Endodermal cell (in vitro differentiated cells): Measurements from ENCODE around the gene HSD11B2. TPM values are rescaled to one million over a fixed set of nuclear protein-coding genes. Genes with fewer than 3 reads are reported as not detected.
A peak's percentile ranks its signal among the peaks of the same experiment; 100 is the strongest.

ENCODE experiments used
- DNase-seq: peaks from one replicate; pipeline ENCODE4 v3.0.0-alpha.2; 2017
- H3K27ac ChIP-seq: 2 replicates; pipeline ENCODE4 v1.5.1; 2013; ENCODE audit warnings: mild to moderate bottlenecking, low read depth, low read length, moderate library complexity
- H3K27me3 ChIP-seq: 2 replicates; pipeline ENCODE4 v1.6.1; 2013; ENCODE audit warnings: mild to moderate bottlenecking, low read length, moderate library complexity; ENCODE audit not compliant: insufficient read depth, control insufficient read depth, poor library complexity, severe bottlenecking
- H3K36me3 ChIP-seq: 2 replicates; pipeline ENCODE4 v1.7.0; 2013; ENCODE audit warnings: mild to moderate bottlenecking, low read length, moderate library complexity; ENCODE audit not compliant: control insufficient read depth, insufficient read depth
- H3K4me1 ChIP-seq: one replicate; pipeline ENCODE4 v1.7.0; 2013; ENCODE audit warnings: low read length; ENCODE audit not compliant: control insufficient read depth, insufficient read depth
- H3K4me3 ChIP-seq: 2 replicates; pipeline ENCODE4 v1.5.1; 2013; ENCODE audit warnings: mild to moderate bottlenecking, low read length, moderate library complexity
- H3K9ac ChIP-seq: 2 replicates; pipeline ENCODE4 v1.6.1; 2013; ENCODE audit warnings: mild to moderate bottlenecking, low read length, moderate library complexity; ENCODE audit not compliant: poor library complexity, severe bottlenecking; ENCODE audit errors: extremely low read depth
- H3K9me3 ChIP-seq: 2 replicates; pipeline ENCODE4 v1.6.1; 2013; ENCODE audit warnings: mild to moderate bottlenecking, low read length, moderate library complexity; ENCODE audit not compliant: control insufficient read depth
- H3K27ac Mint-ChIP-seq: 2 replicates; pipeline ENCODE4 v1.8.0; 2020; ENCODE audit warnings: mixed read lengths
- H3K27me3 Mint-ChIP-seq: 2 replicates; pipeline ENCODE4 v1.8.0; 2021; ENCODE audit warnings: mild to moderate bottlenecking, mixed read lengths; ENCODE audit not compliant: insufficient read depth
- H3K36me3 Mint-ChIP-seq: 2 replicates; pipeline ENCODE4 v1.8.0; 2020; ENCODE audit warnings: low read depth, mixed read lengths
- H3K4me1 Mint-ChIP-seq: 2 replicates; pipeline ENCODE4 v1.8.0; 2020; ENCODE audit warnings: mixed read lengths
- H3K4me3 Mint-ChIP-seq: 2 replicates; pipeline ENCODE4 v1.8.0; 2020; ENCODE audit warnings: mild to moderate bottlenecking, moderate library complexity, mixed read lengths
- H3K9me3 Mint-ChIP-seq: 2 replicates; pipeline ENCODE4 v1.8.0; 2020; ENCODE audit warnings: mild to moderate bottlenecking, mixed read lengths
- CTCF ChIP-seq: fragments of 200-600 bp; sonication (generic); conservative IDR thresholded peaks from 2 replicates; pipeline ENCODE4 v1.5.0; 2021; ENCODE audit warnings: antibody characterized with exemption, mild to moderate bottlenecking
- WGBS, 2 experiments: methylation state at CpG; one replicate each; pipeline versions ENCODE4 v1.1.5 to v1.1.7; 2013; ENCODE audit warnings: missing lambda C conversion rate in 2 of 2, mixed read lengths in 1 of 2; ENCODE audit not compliant: insufficient coverage in 1 of 2, insufficient read length in 1 of 2; 5-methylcytosine and 5-hydroxymethylcytosine counted together
- total RNA-seq, 2 donors: library from RNA; stranded (reverse); fragmentation: NEBNext Ultra II Directional in 1 of 2; extraction: Animal tissue kit (Norgen Biotek cat#: 25700) in 1 of 2; gene quantifications; 2 replicates in 1 of 2; 3 replicates in 1 of 2; pipeline ENCODE4 v1.2.1, GENCODE V29; 2021

Gene HSD11B2
- total RNA-seq, 2 donors from 2014 or later = 10.4 to 14.7 TPM

- Histone ChIP-seq H3K27ac (no peak overlapping the region), H3K9me3 (no peaks in the 10 kb centered on the region), H3K27me3 (peaks cover 24% of the 10 kb centered on the region), H3K36me3 (peaks cover 6% of the 10 kb centered on the region), H3K4me3 (peak overlapping the region; percentile 85), H3K4me1 (peaks cover 3% of the 10 kb centered on the region), H3K9ac (no peak overlapping the region)
- peaks cover 33% of the 10 kb centered on the region for H3K27me3 Mint-ChIP-seq
- no peak for DNase-seq
- H3K4me3 Mint-ChIP-seq = no peak overlapping the region
- peaks cover 11% of the 10 kb centered on the region for H3K36me3 Mint-ChIP-seq
- WGBS, 2 experiments = 97 to 100% methylated on average over 4 to 5 of the region's 5 CpGs
- H3K9me3 Mint-ChIP-seq = no peaks in the 10 kb centered on the region
- no peak for TF ChIP-seq CTCF
- no peak overlapping the region for H3K27ac Mint-ChIP-seq
- H3K4me1 Mint-ChIP-seq = peaks cover 26% of the 10 kb centered on the region
Measured at GRCh38 chr16:67433131-67433719, 2.3 kb downstream of the HSD11B2 start.

- Mint-ChIP-seq H3K4me1 (peaks cover 15% of the 10 kb centered on the region), H3K27ac (no peak overlapping the region), H3K27me3 (peaks cover 9% of the 10 kb centered on the region), H3K4me3 (no peak overlapping the region), H3K9me3 (no peaks in the 10 kb centered on the region), H3K36me3 (peaks cover 20% of the 10 kb centered on the region)
- H3K27me3 ChIP-seq = no peaks in the 10 kb centered on the region
- peak; percentile 39 for TF ChIP-seq CTCF
- H3K4me3 ChIP-seq = no peak overlapping the region
- H3K36me3 ChIP-seq = peaks cover 6% of the 10 kb centered on the region
- WGBS, 2 experiments = 95 to 96% methylated on average over 7 to 16 of the region's 16 CpGs
- peaks cover 3% of the 10 kb centered on the region for H3K4me1 ChIP-seq
- no peaks in the 10 kb centered on the region for H3K9me3 ChIP-seq
- no peak overlapping the region for H3K27ac ChIP-seq
- H3K9ac ChIP-seq = no peak overlapping the region
- no peak for DNase-seq
Measured at GRCh38 chr16:67435758-67436164, 4.8 kb downstream of the HSD11B2 start.

GRCh38 chr16:67436640-67437193 is 5.8 kb downstream of the HSD11B2 start:
- no peaks in the 10 kb centered on the region for H3K9me3 Mint-ChIP-seq
- peaks cover 13% of the 10 kb centered on the region for H3K4me1 Mint-ChIP-seq
- H3K4me3 ChIP-seq = no peak overlapping the region
- no peak for TF ChIP-seq CTCF
- peaks cover 6% of the 10 kb centered on the region for H3K36me3 ChIP-seq
- peaks cover 6% of the 10 kb centered on the region for H3K27me3 Mint-ChIP-seq
- no peak overlapping the region for H3K27ac Mint-ChIP-seq
- no peak for DNase-seq
- WGBS, 2 experiments = 95 to 98% methylated on average over 16 to 23 of the region's 23 CpGs
- H3K27ac ChIP-seq = no peak overlapping the region
- no peaks in the 10 kb centered on the region for H3K27me3 ChIP-seq
- H3K9ac ChIP-seq = no peak overlapping the region
- no peaks in the 10 kb centered on the region for H3K9me3 ChIP-seq
- H3K4me1 ChIP-seq = peaks cover 3% of the 10 kb centered on the region
- no peak overlapping the region for H3K4me3 Mint-ChIP-seq
- peaks cover 20% of the 10 kb centered on the region for H3K36me3 Mint-ChIP-seq
